GM12864 (cell line): ENCODE results near the gene TTC12.

ENCODE experiments used
- DNase-seq: peaks from one replicate; pipeline ENCODE4 v3.0.0-alpha.2; 2011; ENCODE audit warnings: low read depth
- H3K4me3 ChIP-seq: 2 replicates; pipeline ENCODE4 v1.5.1; 2011; ENCODE audit warnings: mild to moderate bottlenecking, low read depth, low read length, control low read depth
- TF ChIP-seq, protein P1 (sequence below): IDR thresholded peaks from 2 replicates; pipeline ENCODE4 v1.5.1; 2011; ENCODE audit warnings: low read depth, mild to moderate bottlenecking, moderate library complexity, low read length, control low read depth, inconsistent platforms; ENCODE audit errors: missing control alignments

TTC12 gene

DNA sequence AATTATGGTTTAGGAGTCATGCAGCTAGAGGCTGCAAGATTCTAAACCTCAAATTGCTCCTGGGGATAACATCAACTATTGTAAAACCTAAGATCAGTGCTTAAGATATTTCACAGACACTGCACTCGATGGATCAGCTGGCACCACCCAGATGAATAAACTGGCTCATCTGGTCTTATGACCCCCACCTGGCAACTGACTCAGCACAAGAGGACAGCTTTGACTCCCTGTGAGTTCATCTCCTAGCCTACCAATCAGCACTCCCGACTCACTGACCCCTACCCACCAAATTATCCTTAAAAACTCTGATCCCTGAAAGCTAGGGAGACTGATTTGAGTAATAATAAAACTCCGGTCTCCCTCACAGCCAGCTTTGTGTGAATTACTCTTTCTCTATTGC is 782 bp upstream of the TTC12 start:
- H3K4me3 ChIP-seq, result peak overlapping the region; percentile 69; the same call in 1 of the 2 replicates
- TF ChIP-seq, protein P1, sequence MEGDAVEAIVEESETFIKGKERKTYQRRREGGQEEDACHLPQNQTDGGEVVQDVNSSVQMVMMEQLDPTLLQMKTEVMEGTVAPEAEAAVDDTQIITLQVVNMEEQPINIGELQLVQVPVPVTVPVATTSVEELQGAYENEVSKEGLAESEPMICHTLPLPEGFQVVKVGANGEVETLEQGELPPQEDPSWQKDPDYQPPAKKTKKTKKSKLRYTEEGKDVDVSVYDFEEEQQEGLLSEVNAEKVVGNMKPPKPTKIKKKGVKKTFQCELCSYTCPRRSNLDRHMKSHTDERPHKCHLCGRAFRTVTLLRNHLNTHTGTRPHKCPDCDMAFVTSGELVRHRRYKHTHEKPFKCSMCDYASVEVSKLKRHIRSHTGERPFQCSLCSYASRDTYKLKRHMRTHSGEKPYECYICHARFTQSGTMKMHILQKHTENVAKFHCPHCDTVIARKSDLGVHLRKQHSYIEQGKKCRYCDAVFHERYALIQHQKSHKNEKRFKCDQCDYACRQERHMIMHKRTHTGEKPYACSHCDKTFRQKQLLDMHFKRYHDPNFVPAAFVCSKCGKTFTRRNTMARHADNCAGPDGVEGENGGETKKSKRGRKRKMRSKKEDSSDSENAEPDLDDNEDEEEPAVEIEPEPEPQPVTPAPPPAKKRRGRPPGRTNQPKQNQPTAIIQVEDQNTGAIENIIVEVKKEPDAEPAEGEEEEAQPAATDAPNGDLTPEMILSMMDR, result no peak
- no peak for DNase-seq

DNA sequence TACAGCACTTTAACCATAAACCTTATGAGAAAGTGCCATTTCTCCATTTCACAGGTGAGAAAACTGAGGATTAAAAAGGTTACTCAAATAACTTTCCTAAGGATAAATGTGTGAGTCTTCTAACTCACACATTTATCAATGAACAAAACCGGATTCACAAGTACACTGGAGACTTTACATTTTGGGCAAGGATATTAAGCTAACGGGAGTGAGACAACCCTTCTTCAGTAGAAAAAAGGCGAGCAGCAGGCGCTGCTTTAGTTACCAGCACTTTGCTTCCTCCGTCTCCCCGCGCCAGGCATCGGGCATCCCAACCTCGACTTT is 356 bp upstream of the TTC12 start:
- DNase-seq, result no peak
- TF ChIP-seq, protein P1, result no peak
- peak overlapping the region; percentile 69 for H3K4me3 ChIP-seq

DNA sequence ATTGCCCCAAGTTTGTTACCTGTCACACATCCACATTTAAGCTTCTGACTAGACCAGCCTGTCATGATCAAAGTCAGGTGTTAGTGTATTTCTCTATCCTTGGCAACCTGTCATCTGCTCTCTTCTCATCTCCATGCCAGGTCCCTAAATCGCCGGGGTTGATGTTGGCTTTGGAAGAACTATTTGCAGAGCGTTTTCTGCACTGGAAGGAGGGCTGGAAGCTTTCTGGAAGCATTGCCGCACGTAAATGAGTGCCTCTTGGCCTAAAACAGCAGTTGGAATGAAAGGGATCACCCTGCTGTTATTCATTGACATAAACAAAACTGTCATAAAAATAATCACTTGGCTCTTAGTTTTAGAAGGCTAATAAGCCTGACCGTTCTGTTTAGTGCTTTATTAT is 1.4 kb downstream of the TTC12 start:
- DNase-seq, result no peak
- H3K4me3 ChIP-seq, result no peak overlapping the region
- TF ChIP-seq, protein P1, result no peak

DNA sequence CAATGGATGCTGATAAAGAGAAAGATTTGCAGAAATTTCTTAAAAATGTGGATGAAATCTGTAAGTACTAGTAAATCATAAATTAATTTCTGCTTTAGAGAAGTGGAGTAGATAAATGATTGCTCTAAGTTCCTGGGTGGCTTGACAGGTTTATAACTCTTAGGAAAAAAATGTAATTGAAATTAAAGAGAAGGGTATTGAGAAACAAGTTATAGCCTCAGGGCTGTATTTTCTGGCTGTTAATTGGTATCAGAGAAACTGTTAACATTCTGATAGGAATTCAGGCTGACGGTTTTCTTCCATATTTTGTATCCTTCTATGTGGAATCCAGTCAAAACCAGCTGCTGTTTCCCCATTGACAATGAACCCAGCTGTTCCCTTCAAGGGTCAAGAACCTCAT is 1.9 kb downstream of the TTC12 start:
- no peak for DNase-seq
- TF ChIP-seq, protein P1, result no peak
- H3K4me3 ChIP-seq, result no peak overlapping the region

DNA sequence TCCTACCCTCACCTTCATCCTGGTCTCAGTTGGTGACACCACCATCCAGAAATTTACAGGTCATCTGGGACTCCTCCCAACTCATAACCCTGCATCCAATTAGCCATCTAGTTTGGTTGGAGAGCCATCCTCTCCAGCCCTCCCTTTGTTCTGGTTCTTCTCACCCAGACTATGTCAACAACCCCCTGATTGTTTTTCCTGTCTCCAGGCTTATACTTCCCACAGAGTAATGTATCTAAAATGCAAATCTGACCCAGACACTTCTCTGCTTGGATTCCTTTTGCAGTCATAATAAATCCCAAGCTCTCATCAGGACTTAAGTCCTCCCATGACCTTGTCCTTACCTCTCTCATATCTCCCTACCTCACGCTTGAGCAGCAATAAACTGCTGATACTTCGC is 3.0 kb downstream of the TTC12 start:
- H3K4me3 ChIP-seq, result no peak overlapping the region
- no peak for DNase-seq
- TF ChIP-seq, protein P1, result no peak

DNA sequence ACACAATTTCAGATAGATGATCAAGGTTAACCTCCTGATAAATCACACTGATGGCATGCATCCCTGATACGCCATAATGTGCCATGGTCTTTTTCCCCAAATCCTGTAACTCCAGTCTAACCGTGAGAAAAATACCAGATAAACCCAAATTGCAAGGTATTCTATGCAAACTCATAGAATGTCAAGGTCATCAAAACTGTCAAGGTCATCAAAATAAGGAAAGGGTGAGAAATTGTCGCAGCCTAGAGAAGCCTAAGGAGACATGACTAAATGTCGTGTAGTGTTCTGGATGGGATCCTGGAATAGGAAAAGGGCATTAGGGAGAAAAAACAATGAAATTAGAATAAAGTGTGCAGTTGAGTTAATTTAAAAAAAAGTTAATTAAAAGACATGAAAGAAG is 4.7 kb downstream of the TTC12 start:
- H3K4me3 ChIP-seq, result no peak overlapping the region
- DNase-seq, result no peak
- TF ChIP-seq, protein P1, result no peak

DNA sequence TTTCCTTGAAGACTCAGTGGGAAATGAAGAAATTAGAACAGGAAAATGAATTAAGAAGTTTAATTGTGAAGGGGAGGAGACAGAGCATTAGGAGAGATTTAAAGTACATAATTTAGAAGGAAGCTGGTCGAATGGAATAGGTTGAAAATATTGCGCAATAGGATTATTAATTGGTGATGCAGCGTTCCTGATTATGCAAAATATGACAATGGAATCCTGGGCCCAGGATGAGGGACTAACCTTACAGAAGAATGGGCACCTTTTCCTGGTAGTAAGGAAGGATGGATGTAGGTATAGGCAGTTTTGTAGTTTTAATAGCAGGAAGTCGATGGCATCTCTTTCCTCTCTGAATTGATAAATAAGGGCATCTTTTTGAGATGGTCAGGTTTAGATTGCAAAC is 7.8 kb downstream of the TTC12 start:
- H3K4me3 ChIP-seq, result no peak overlapping the region
- TF ChIP-seq, protein P1, result no peak
- DNase-seq, result no peak
